ENCODE results near the gene BCL2L11. TPM values are rescaled to one million over a fixed set of nuclear protein-coding genes. Genes with fewer than 3 reads are reported as not detected.

Gene BCL2L11
- total and polyA plus RNA-seq, 2 experiments from 2014 or later: 10.6 to 22.5 TPM

- no peak for TF ChIP-seq ZNF462 (CRISPR knock-in tag; IDR thresholded peaks at IDR 0.05)
- TF ChIP-seq REST (IDR thresholded peaks at IDR 0.05; ENCODE audit: unreplicated experiment): no peak
- no peak for TF ChIP-seq JUNB (IDR thresholded peaks at IDR 0.05; ENCODE audit: unreplicated experiment)
- TF ChIP-seq ZNF114 (CRISPR knock-in tag; IDR thresholded peaks at IDR 0.05): no peak
- TF ChIP-seq CTCF (conservative IDR thresholded peaks at IDR 0.05; ENCODE audit: low read depth in 2 of 2): no peak
These were observed 71.2 kb downstream of the BCL2L11 start (continued) for GRCh38 chr2:111191877-111192276.
